PC-3 (cell line): ENCODE data around the gene PPP2CA.

Experiments
- EZH2 ChIP-seq: fragments of 300-600 bp; sonication (generic); IDR thresholded peaks from one replicate; pipeline ENCODE4 v1.6.1; 2017; ENCODE audit warnings: antibody characterized with exemption, mild to moderate bottlenecking, low read length; ENCODE audit not compliant: unreplicated experiment
- EZH2phosphoT487 ChIP-seq: fragments of 300-600 bp; sonication (generic); IDR thresholded peaks from 2 replicates; pipeline ENCODE4 v1.6.1; 2018; ENCODE audit warnings: mild to moderate bottlenecking, antibody characterized with exemption, low read length, borderline replicate concordance
- TF ChIP-seq, protein P1 (sequence below): fragments of 300-600 bp; sonication (generic); conservative IDR thresholded peaks from 2 replicates; pipeline ENCODE4 v1.5.1; 2017; ENCODE audit warnings: antibody characterized with exemption, low read depth, mild to moderate bottlenecking, low read length

DNA sequence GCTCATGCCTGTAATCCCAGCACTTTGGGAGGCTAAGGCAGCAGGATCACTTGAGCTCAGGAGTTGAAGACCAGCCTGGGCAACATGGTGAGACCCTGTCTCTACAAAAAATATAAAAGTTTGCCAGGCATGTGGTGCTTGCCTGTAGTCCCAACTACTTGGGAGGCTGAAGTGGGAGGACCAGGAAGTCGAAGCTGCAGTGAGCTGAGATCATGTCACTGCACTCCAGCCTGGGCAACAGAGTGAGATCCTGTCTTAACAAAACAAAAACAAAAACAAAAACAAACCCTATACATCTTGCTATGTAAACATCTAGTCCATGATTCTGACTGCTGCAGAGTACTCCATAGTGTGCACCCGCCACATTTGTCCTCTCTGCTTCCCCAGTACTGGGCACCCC, 19.8 kb upstream of the PPP2CA start:
- TF ChIP-seq, protein P1, sequence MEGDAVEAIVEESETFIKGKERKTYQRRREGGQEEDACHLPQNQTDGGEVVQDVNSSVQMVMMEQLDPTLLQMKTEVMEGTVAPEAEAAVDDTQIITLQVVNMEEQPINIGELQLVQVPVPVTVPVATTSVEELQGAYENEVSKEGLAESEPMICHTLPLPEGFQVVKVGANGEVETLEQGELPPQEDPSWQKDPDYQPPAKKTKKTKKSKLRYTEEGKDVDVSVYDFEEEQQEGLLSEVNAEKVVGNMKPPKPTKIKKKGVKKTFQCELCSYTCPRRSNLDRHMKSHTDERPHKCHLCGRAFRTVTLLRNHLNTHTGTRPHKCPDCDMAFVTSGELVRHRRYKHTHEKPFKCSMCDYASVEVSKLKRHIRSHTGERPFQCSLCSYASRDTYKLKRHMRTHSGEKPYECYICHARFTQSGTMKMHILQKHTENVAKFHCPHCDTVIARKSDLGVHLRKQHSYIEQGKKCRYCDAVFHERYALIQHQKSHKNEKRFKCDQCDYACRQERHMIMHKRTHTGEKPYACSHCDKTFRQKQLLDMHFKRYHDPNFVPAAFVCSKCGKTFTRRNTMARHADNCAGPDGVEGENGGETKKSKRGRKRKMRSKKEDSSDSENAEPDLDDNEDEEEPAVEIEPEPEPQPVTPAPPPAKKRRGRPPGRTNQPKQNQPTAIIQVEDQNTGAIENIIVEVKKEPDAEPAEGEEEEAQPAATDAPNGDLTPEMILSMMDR: no peak
- TF ChIP-seq EZH2 (no peak), EZH2phosphoT487 (no peak)
